Vagina (tissue), 2 donors: ENCODE data around the gene WDR45B.

ENCODE experiments used
- POLR2A ChIP-seq, 2 donors: fragments of 450-650 bp; IDR thresholded peaks; one replicate each; pipeline ENCODE4 v1.6.1; 2017; ENCODE audit warnings: antibody characterized with exemption in 2 of 2, mild to moderate bottlenecking in 2 of 2, moderate library complexity in 2 of 2
- POLR2AphosphoS5 ChIP-seq, 2 donors: sonication (generic); formaldehyde crosslinking; IDR thresholded peaks; one replicate each; pipeline ENCODE4 v1.9.0; 2017; ENCODE audit warnings: antibody characterized with exemption in 2 of 2, mild to moderate bottlenecking in 2 of 2, low read depth in 1 of 2; ENCODE audit not compliant: insufficient read depth in 1 of 2
- TF ChIP-seq, protein P1 (sequence below), 3 experiments: fragments of 450-650 bp in 2 of 3; fragments of 200-600 bp in 1 of 3; sonication (generic) in 1 of 3; IDR thresholded peaks; one replicate each; pipeline ENCODE4 v1.5.1; 2017 to 2019; ENCODE audit warnings: antibody characterized with exemption in 3 of 3, mild to moderate bottlenecking in 2 of 3, moderate library complexity in 2 of 3

DNA sequence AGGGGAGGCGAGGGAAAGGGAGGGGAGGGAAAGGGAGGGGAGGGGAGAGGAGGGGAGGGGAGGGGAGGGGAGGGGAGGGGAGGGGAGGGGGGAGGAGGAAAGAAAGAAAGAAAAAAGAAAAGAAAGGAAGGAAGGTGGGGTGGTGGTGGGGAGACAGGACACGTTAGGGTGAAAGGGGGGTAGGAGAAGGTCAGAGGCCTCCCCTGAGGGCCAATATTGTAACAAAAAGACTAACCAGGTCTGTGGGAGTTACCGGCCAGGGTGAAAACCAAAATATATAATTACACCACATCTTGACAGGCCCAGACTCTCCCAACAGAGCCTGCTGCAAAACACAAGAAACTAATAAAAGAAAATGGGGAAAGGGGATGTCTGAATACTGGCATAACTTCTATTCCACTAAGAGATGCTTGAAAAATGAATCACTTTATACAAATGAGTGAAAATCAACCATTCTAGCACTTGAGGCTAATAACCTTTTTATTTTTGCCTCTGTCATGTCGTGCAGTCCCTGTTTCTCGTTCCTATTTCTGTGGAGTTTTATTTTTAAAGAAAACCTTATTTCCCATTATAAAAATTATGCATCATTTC, 10.0 kb downstream of the WDR45B start:
- TF ChIP-seq, protein P1, sequence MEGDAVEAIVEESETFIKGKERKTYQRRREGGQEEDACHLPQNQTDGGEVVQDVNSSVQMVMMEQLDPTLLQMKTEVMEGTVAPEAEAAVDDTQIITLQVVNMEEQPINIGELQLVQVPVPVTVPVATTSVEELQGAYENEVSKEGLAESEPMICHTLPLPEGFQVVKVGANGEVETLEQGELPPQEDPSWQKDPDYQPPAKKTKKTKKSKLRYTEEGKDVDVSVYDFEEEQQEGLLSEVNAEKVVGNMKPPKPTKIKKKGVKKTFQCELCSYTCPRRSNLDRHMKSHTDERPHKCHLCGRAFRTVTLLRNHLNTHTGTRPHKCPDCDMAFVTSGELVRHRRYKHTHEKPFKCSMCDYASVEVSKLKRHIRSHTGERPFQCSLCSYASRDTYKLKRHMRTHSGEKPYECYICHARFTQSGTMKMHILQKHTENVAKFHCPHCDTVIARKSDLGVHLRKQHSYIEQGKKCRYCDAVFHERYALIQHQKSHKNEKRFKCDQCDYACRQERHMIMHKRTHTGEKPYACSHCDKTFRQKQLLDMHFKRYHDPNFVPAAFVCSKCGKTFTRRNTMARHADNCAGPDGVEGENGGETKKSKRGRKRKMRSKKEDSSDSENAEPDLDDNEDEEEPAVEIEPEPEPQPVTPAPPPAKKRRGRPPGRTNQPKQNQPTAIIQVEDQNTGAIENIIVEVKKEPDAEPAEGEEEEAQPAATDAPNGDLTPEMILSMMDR (IDR thresholded peaks at IDR 0.05), result no peak
- TF ChIP-seq POLR2AphosphoS5 (IDR thresholded peaks at IDR 0.05; ENCODE audit: insufficient read depth in 1 of 2, low read depth in 1 of 2) (no peak), POLR2A (IDR thresholded peaks at IDR 0.05) (no peak)
